Measurements from ENCODE around the gene NID1. TPM values are rescaled to one million over a fixed set of nuclear protein-coding genes. Genes with fewer than 3 reads are reported as not detected.

Gene NID1
- 100 to 1,000 TPM; 143 to 209 (median 187) TPM for polyA plus RNA-seq (ENCODE audit: insufficient read length in 4 of 4)

GRCh38 chr1:236064674-236065508 lies at the start of gene NID1:
NID1 (minus strand) TSS chr1:236065090; CDS start chr1:236065079, 11 bp downstream.
- DNase-seq (ENCODE audit: low read depth in 4 of 4, low spot score in 3 of 4) = peak in 3 of 4 donors; percentile 73 to 83 (median 82)

GRCh38 chr1:236114076-236114747 lies 49.3 kb upstream of the NID1 start:
- DNase-seq (ENCODE audit: low read depth in 4 of 4, low spot score in 3 of 4) = no peak

GRCh38 chr1:236113324-236114032 lies 48.6 kb upstream of the NID1 start:
- no peak for DNase-seq (ENCODE audit: low read depth in 4 of 4, low spot score in 3 of 4)

GRCh38 chr1:236112332-236112627 lies 47.4 kb upstream of the NID1 start:
- no peak for DNase-seq (ENCODE audit: low read depth in 4 of 4, low spot score in 3 of 4)

GRCh38 chr1:236111527-236112331 lies 46.8 kb upstream of the NID1 start:
- no peak for DNase-seq (ENCODE audit: low read depth in 4 of 4, low spot score in 3 of 4)

GRCh38 chr1:236110137-236110536 lies 45.2 kb upstream of the NID1 start:
- DNase-seq (ENCODE audit: low read depth in 4 of 4, low spot score in 3 of 4) = no peak

GRCh38 chr1:236108027-236108648 lies 43.2 kb upstream of the NID1 start:
- DNase-seq (ENCODE audit: low read depth in 4 of 4, low spot score in 3 of 4) = no peak

GRCh38 chr1:236107121-236107907 lies 42.4 kb upstream of the NID1 start:
- no peak for DNase-seq (ENCODE audit: low read depth in 4 of 4, low spot score in 3 of 4)

GRCh38 chr1:236103646-236104218 lies 38.8 kb upstream of the NID1 start:
- DNase-seq (ENCODE audit: low read depth in 4 of 4, low spot score in 3 of 4) = peak in 3 of 4 donors; percentile 35 to 55 (median 36)

GRCh38 chr1:236103059-236103458 lies 38.2 kb upstream of the NID1 start:
- DNase-seq (ENCODE audit: low read depth in 4 of 4, low spot score in 3 of 4) = no peak

GRCh38 chr1:236102611-236103010 lies 37.7 kb upstream of the NID1 start:
- DNase-seq (ENCODE audit: low read depth in 4 of 4, low spot score in 3 of 4) = no peak

- no peak for DNase-seq (ENCODE audit: low read depth in 4 of 4, low spot score in 3 of 4)
These were observed 36.6 kb upstream of the NID1 start for GRCh38 chr1:236101233-236102200.

- DNase-seq (ENCODE audit: low read depth in 4 of 4, low spot score in 3 of 4) = no peak
These were observed 35.9 kb upstream of the NID1 start for GRCh38 chr1:236100799-236101198.

- no peak for DNase-seq (ENCODE audit: low read depth in 4 of 4, low spot score in 3 of 4)
These were observed 34.6 kb upstream of the NID1 start for GRCh38 chr1:236099355-236099974.

GRCh38 chr1:236098267-236098666 lies 33.4 kb upstream of the NID1 start:
- DNase-seq (ENCODE audit: low read depth in 4 of 4, low spot score in 3 of 4) = no peak

- DNase-seq (ENCODE audit: low read depth in 4 of 4, low spot score in 3 of 4) = peak in 3 of 4 donors; percentile 48 to 60 (median 55)
These were observed 32.0 kb upstream of the NID1 start for GRCh38 chr1:236096660-236097482.

Data from left renal pelvis (tissue), 4 donors.